ENCODE measurements around the gene PRUNE2. TPM values are rescaled to one million over a fixed set of nuclear protein-coding genes. Genes with fewer than 3 reads are reported as not detected.

PRUNE2 gene
- polyA plus RNA-seq, 1 donor (not counting 4 experiments of a cell fraction or from before 2014, with no cell fraction given) = 0.41 TPM

DNA sequence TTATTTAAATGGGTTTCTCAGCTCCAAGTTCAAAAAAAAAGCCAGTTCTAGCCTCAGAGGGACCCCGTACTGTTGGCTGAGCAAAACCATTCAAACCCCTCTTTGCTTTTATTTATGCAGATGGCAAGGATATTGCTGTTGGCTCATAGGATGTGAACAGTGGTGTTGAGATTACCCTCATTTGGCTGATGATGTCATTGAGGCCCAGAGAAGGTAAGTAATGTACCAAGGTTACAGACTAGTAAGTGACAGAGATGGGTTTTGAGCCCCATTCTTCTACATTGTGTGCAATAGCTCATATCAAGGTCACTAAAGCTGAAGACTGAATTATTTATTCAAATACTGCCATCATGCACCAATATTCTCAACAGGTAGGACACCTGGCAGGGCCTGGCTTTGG lies 263.8 kb downstream of the PRUNE2 start:
- H3K36me3 ChIP-seq (ENCODE audit: control insufficient read depth in 2 of 2, extremely low read depth in 1 of 2, insufficient read depth in 2 of 2, low read length in 2 of 2) = no peaks in the 10 kb centered on the region
- no peaks in the 10 kb centered on the region for H3K9me1 ChIP-seq (ENCODE audit: control insufficient read depth, extremely low read depth, insufficient read depth, low read length)
- no peak overlapping the region for H3K9ac ChIP-seq (ENCODE audit: control insufficient read depth, extremely low read depth, insufficient read depth, low read length)
- no peaks in the 10 kb centered on the region for H3K4me1 ChIP-seq (ENCODE audit: control insufficient read depth, extremely low read depth, insufficient read depth, low read length)
- no peak overlapping the region for H2AFZ ChIP-seq (ENCODE audit: control insufficient read depth, low read length)
- TF ChIP-seq EZH2 (IDR thresholded peaks at IDR 0.05; ENCODE audit: low read length) = no peak
- TF ChIP-seq, protein P1, sequence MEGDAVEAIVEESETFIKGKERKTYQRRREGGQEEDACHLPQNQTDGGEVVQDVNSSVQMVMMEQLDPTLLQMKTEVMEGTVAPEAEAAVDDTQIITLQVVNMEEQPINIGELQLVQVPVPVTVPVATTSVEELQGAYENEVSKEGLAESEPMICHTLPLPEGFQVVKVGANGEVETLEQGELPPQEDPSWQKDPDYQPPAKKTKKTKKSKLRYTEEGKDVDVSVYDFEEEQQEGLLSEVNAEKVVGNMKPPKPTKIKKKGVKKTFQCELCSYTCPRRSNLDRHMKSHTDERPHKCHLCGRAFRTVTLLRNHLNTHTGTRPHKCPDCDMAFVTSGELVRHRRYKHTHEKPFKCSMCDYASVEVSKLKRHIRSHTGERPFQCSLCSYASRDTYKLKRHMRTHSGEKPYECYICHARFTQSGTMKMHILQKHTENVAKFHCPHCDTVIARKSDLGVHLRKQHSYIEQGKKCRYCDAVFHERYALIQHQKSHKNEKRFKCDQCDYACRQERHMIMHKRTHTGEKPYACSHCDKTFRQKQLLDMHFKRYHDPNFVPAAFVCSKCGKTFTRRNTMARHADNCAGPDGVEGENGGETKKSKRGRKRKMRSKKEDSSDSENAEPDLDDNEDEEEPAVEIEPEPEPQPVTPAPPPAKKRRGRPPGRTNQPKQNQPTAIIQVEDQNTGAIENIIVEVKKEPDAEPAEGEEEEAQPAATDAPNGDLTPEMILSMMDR (optimal IDR thresholded peaks at IDR 0.05 in 1 of 3, IDR thresholded peaks at IDR 0.05 in 1 of 3, conservative IDR thresholded peaks at IDR 0.05 in 1 of 3; ENCODE audit: extremely low read depth in 1 of 3, insufficient read depth in 2 of 3, low read length in 3 of 3) = no peak
- H3K27ac ChIP-seq (ENCODE audit: control insufficient read depth, insufficient read depth, low read length) = no peak overlapping the region
- no peak overlapping the region for H3K4me3 ChIP-seq (ENCODE audit: control insufficient read depth in 2 of 3, extremely low read depth in 1 of 3, insufficient read depth in 2 of 3, low read depth in 1 of 3, low read length in 3 of 3)
- no peak for DNase-seq (ENCODE audit: low read depth, low spot score)
- H3K79me2 ChIP-seq (ENCODE audit: control insufficient read depth, insufficient read depth, low read length) = no peaks in the 10 kb centered on the region
- no peak overlapping the region for H3K4me2 ChIP-seq (ENCODE audit: control insufficient read depth, extremely low read depth, insufficient read depth, low read depth, low read length)
- H4K20me1 ChIP-seq (ENCODE audit: control insufficient read depth, extremely low read depth, insufficient read depth, low read length) = no peaks in the 10 kb centered on the region
- no peaks in the 10 kb centered on the region for H3K9me3 ChIP-seq (ENCODE audit: control insufficient read depth, low read depth, low read length)
- H3K27me3 ChIP-seq (ENCODE audit: control insufficient read depth, extremely low read depth, insufficient read depth, low read length) = no peaks in the 10 kb centered on the region
- FAIRE-seq = no peak
- dilution Hi-C loops (cut with MboI; ENCODE audit: extremely low pct_ligation_motif_present, low sequenced_read_pairs) = no loop called here

DNA sequence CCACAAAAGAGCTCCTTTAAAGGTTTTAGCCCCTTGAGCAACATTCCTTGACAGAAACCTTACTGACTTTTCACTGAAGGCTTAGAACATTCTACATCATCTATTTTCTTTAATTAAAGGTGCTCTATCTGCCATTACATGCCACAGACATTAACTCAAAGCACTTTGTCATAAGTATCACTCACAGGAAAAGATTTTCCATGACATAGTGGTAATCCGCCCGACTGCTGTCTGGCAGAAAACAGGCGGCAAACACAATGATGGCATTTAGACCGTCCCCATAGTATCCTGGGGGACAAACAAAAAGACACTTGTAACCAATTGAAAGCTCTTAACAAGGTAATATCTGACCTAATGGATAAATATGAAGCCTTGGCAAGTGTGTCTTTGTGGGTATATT lies 267.9 kb downstream of the PRUNE2 start:
- no peaks in the 10 kb centered on the region for H3K9me1 ChIP-seq (ENCODE audit: control insufficient read depth, extremely low read depth, insufficient read depth, low read length)
- DNase-seq (ENCODE audit: low read depth, low spot score) = no peak
- no peak overlapping the region for H2AFZ ChIP-seq (ENCODE audit: control insufficient read depth, low read length)
- H4K20me1 ChIP-seq (ENCODE audit: control insufficient read depth, extremely low read depth, insufficient read depth, low read length) = no peaks in the 10 kb centered on the region
- H3K9me3 ChIP-seq (ENCODE audit: control insufficient read depth, low read depth, low read length) = no peaks in the 10 kb centered on the region
- no peaks in the 10 kb centered on the region for H3K79me2 ChIP-seq (ENCODE audit: control insufficient read depth, insufficient read depth, low read length)
- H3K27ac ChIP-seq (ENCODE audit: control insufficient read depth, insufficient read depth, low read length) = no peak overlapping the region
- dilution Hi-C loops (cut with MboI; ENCODE audit: extremely low pct_ligation_motif_present, low sequenced_read_pairs) = no loop called here
- H3K27me3 ChIP-seq (ENCODE audit: control insufficient read depth, extremely low read depth, insufficient read depth, low read length) = no peaks in the 10 kb centered on the region
- H3K4me1 ChIP-seq (ENCODE audit: control insufficient read depth, extremely low read depth, insufficient read depth, low read length) = no peaks in the 10 kb centered on the region
- H3K4me2 ChIP-seq (ENCODE audit: control insufficient read depth, extremely low read depth, insufficient read depth, low read depth, low read length) = no peak overlapping the region
- no peaks in the 10 kb centered on the region for H3K36me3 ChIP-seq (ENCODE audit: control insufficient read depth in 2 of 2, extremely low read depth in 1 of 2, insufficient read depth in 2 of 2, low read length in 2 of 2)
- H3K4me3 ChIP-seq (ENCODE audit: control insufficient read depth in 2 of 3, extremely low read depth in 1 of 3, insufficient read depth in 2 of 3, low read depth in 1 of 3, low read length in 3 of 3) = no peak overlapping the region
- no peak overlapping the region for H3K9ac ChIP-seq (ENCODE audit: control insufficient read depth, extremely low read depth, insufficient read depth, low read length)
- FAIRE-seq = no peak
- no peak for TF ChIP-seq EZH2 (IDR thresholded peaks at IDR 0.05; ENCODE audit: low read length)
- TF ChIP-seq, protein P1 (optimal IDR thresholded peaks at IDR 0.05 in 1 of 3, IDR thresholded peaks at IDR 0.05 in 1 of 3, conservative IDR thresholded peaks at IDR 0.05 in 1 of 3; ENCODE audit: extremely low read depth in 1 of 3, insufficient read depth in 2 of 3, low read length in 3 of 3) = no peak

Measured in keratinocyte (primary cell).